ENCODE results near the gene GABRB1. TPM values are rescaled to one million over a fixed set of nuclear protein-coding genes. Genes with fewer than 3 reads are reported as not detected.

Gene GABRB1
- total and polyA plus RNA-seq, 2 experiments from 2014 or later, result 2.8 to 5.5 TPM

GRCh38 chr4:47406408-47406807, 375.0 kb downstream of the GABRB1 start:
- Histone ChIP-seq H3K4me2 (no peak overlapping the region), H3K79me2 (no peaks in the 10 kb centered on the region), H3K4me3 (no peak overlapping the region), H3K27me3 (no peaks in the 10 kb centered on the region), H3K9me3 (ENCODE audit: low read depth) (no peaks in the 10 kb centered on the region), H4K20me1 (ENCODE audit: insufficient read depth, poor library complexity, severe bottlenecking) (no peaks in the 10 kb centered on the region), H3K9me2 (replicated peaks; ENCODE audit: insufficient read depth) (no peaks in the 10 kb centered on the region), H3K27ac (no peak overlapping the region), H2AFZ (no peak overlapping the region), H3K36me3 (replicated peaks; ENCODE audit: insufficient read depth, low read depth) (no peaks in the 10 kb centered on the region), H3K4me1 (ENCODE audit: insufficient read depth) (no peaks in the 10 kb centered on the region)
- TF ChIP-seq CTCF (IDR thresholded peaks at IDR 0.05; ENCODE audit: poor library complexity), result no peak
- no peak for TF ChIP-seq EZH2phosphoT487 (IDR thresholded peaks at IDR 0.05; ENCODE audit: low read depth, severe bottlenecking, unreplicated experiment)
- TF ChIP-seq EZH2 (IDR thresholded peaks at IDR 0.05; ENCODE audit: borderline replicate concordance), result no peak
- no peak for DNase-seq (ENCODE audit: low spot score)
- 84% methylated on average over 2 of the region's 2 CpGs for WGBS (ENCODE audit: low lambda C conversion rate, missing lambda C conversion rate)

GRCh38 chr4:47410271-47410670, 378.9 kb downstream of the GABRB1 start:
- H4K20me1 ChIP-seq (ENCODE audit: insufficient read depth, poor library complexity, severe bottlenecking), result no peaks in the 10 kb centered on the region
- no peaks in the 10 kb centered on the region for H3K36me3 ChIP-seq (replicated peaks; ENCODE audit: insufficient read depth, low read depth)
- H3K27ac ChIP-seq, result no peak overlapping the region
- no peak overlapping the region for H3K4me2 ChIP-seq
- no peak overlapping the region for H2AFZ ChIP-seq
- H3K4me1 ChIP-seq (ENCODE audit: insufficient read depth), result no peaks in the 10 kb centered on the region
- WGBS (ENCODE audit: low lambda C conversion rate, missing lambda C conversion rate), result 33% methylated on average over 1 of the region's 1 CpG
- H3K9me3 ChIP-seq (ENCODE audit: low read depth), result no peaks in the 10 kb centered on the region
- no peaks in the 10 kb centered on the region for H3K9me2 ChIP-seq (replicated peaks; ENCODE audit: insufficient read depth)
- H3K27me3 ChIP-seq, result no peaks in the 10 kb centered on the region
- DNase-seq (ENCODE audit: low spot score), result no peak
- no peaks in the 10 kb centered on the region for H3K79me2 ChIP-seq
- TF ChIP-seq CTCF (IDR thresholded peaks at IDR 0.05; ENCODE audit: poor library complexity) (no peak), EZH2phosphoT487 (IDR thresholded peaks at IDR 0.05; ENCODE audit: low read depth, severe bottlenecking, unreplicated experiment) (no peak), EZH2 (IDR thresholded peaks at IDR 0.05; ENCODE audit: borderline replicate concordance) (no peak)
- no peak overlapping the region for H3K4me3 ChIP-seq

- Histone ChIP-seq H2AFZ (no peak overlapping the region), H3K79me2 (no peaks in the 10 kb centered on the region), H3K4me3 (no peak overlapping the region), H3K9me3 (ENCODE audit: low read depth) (no peaks in the 10 kb centered on the region), H3K27ac (no peak overlapping the region), H4K20me1 (ENCODE audit: insufficient read depth, poor library complexity, severe bottlenecking) (no peaks in the 10 kb centered on the region), H3K4me2 (no peak overlapping the region), H3K4me1 (ENCODE audit: insufficient read depth) (no peaks in the 10 kb centered on the region), H3K27me3 (no peaks in the 10 kb centered on the region), H3K36me3 (replicated peaks; ENCODE audit: insufficient read depth, low read depth) (no peaks in the 10 kb centered on the region), H3K9me2 (replicated peaks; ENCODE audit: insufficient read depth) (no peaks in the 10 kb centered on the region)
- WGBS (ENCODE audit: low lambda C conversion rate, missing lambda C conversion rate), result 59% methylated on average over 2 of the region's 2 CpGs
- no peak for DNase-seq (ENCODE audit: low spot score)
- TF ChIP-seq EZH2 (IDR thresholded peaks at IDR 0.05; ENCODE audit: borderline replicate concordance) (no peak), EZH2phosphoT487 (IDR thresholded peaks at IDR 0.05; ENCODE audit: low read depth, severe bottlenecking, unreplicated experiment) (no peak), CTCF (IDR thresholded peaks at IDR 0.05; ENCODE audit: poor library complexity) (no peak)
These were observed 382.2 kb downstream of the GABRB1 start for GRCh38 chr4:47413521-47413920.

GRCh38 chr4:47415719-47416118, 384.4 kb downstream of the GABRB1 start:
- no peak overlapping the region for H2AFZ ChIP-seq
- no peaks in the 10 kb centered on the region for H4K20me1 ChIP-seq (ENCODE audit: insufficient read depth, poor library complexity, severe bottlenecking)
- no peak for TF ChIP-seq CTCF (IDR thresholded peaks at IDR 0.05; ENCODE audit: poor library complexity)
- H3K9me3 ChIP-seq (ENCODE audit: low read depth), result no peaks in the 10 kb centered on the region
- no peaks in the 10 kb centered on the region for H3K4me1 ChIP-seq (ENCODE audit: insufficient read depth)
- H3K4me3 ChIP-seq, result no peak overlapping the region
- no peaks in the 10 kb centered on the region for H3K79me2 ChIP-seq
- no peaks in the 10 kb centered on the region for H3K9me2 ChIP-seq (replicated peaks; ENCODE audit: insufficient read depth)
- no peak for DNase-seq (ENCODE audit: low spot score)
- H3K4me2 ChIP-seq, result no peak overlapping the region
- H3K36me3 ChIP-seq (replicated peaks; ENCODE audit: insufficient read depth, low read depth), result no peaks in the 10 kb centered on the region
- no peak overlapping the region for H3K27ac ChIP-seq
- H3K27me3 ChIP-seq, result no peaks in the 10 kb centered on the region
